HCT116 (cell line): Measurements from ENCODE around the gene ANKRD62. TPM values are rescaled to one million over a fixed set of nuclear protein-coding genes. Genes with fewer than 3 reads are reported as not detected.

ENCODE experiments used
- ATAC-seq: fragments of 200-7000 bp; cut with Tn5 transposase; 2 replicates; pipeline ENCODE4 v1.9.1; 2020; ENCODE audit warnings: mild to moderate bottlenecking, moderate library complexity
- BruUV-seq: library from RNA; stranded (reverse); fragments of 400-500 nt; replicated peaks from 2 replicates; lab custom pipeline; 2021; lab: Mats Ljungman, UMichigan
- CTCF ChIA-PET: fragments of 300-600 bp; sonication (Branson Sonifier 250); formaldehyde crosslinking; loops from one replicate; lab custom pipeline; 2021; ENCODE audit warnings: antibody characterized with exemption; lab: Charles Lee
- POLR2A ChIA-PET: fragments of 300-600, 350-600 bp; sonication (Branson Sonifier 250); formaldehyde crosslinking; loops from one replicate; lab custom pipeline; 2021; ENCODE audit warnings: antibody characterized with exemption; lab: Charles Lee
- RAD21 ChIA-PET, 2 experiments: fragments of 300-600 bp; sonication (Branson Sonifier 250); formaldehyde crosslinking; loops; one replicate each; lab custom pipeline; 2023; ENCODE audit warnings: low total read pairs in 2 of 2; ENCODE audit not compliant: uncharacterized antibody in 2 of 2, unreplicated experiment in 2 of 2, low non-redundant PET in 1 of 2; lab: Charles Lee
- DNase-seq: peaks from one replicate; pipeline ENCODE4 v3.0.0-alpha.2; 2010; ENCODE audit warnings: low read depth, low spot score
- H2AFZ ChIP-seq: fragments of 200-600 bp; shearing (Covaris generic), sonication (generic); 2 replicates; pipeline ENCODE4 v1.6.1; 2017; ENCODE audit warnings: low read depth, mixed run types, mixed read lengths, antibody characterized with exemption, low read length; ENCODE audit not compliant: poor library complexity, severe bottlenecking
- H3K27ac ChIP-seq: 2 replicates; pipeline ENCODE4 v1.5.1; 2012; ENCODE audit warnings: low read depth, low read length
- H3K27me3 ChIP-seq: fragments of 200-600 bp; sonication (generic); 2 replicates; pipeline ENCODE4 v1.6.1; 2016; ENCODE audit warnings: mixed run types, low read length, mixed read lengths; ENCODE audit not compliant: insufficient read depth
- H3K36me3 ChIP-seq, 2 experiments: fragments of 200-500 bp in 1 of 2; fragments of 200-600 bp in 1 of 2; sonication (Bioruptor generic) in 1 of 2; sonication (generic) in 1 of 2; 2 replicates each; pipeline versions ENCODE4 v1.5.1 to v1.6.1; 2014 to 2016; ENCODE audit warnings: low read length in 2 of 2, inconsistent platforms in 1 of 2, mixed read lengths in 1 of 2, mixed run types in 1 of 2; ENCODE audit not compliant: insufficient read depth in 2 of 2, control insufficient read depth in 1 of 2
- H3K4me1 ChIP-seq, 2 experiments: fragments of 200-600 bp in 1 of 2; sonication (generic) in 1 of 2; 2 replicates each; pipeline versions ENCODE4 v1.5.1 to v1.6.1; 2012 to 2017; ENCODE audit warnings: low read length in 2 of 2, inconsistent platforms in 1 of 2, mild to moderate bottlenecking in 1 of 2, mixed read lengths in 1 of 2, mixed run types in 1 of 2, moderate library complexity in 1 of 2; ENCODE audit not compliant: insufficient read depth in 2 of 2, control insufficient read depth in 1 of 2
- H3K4me2 ChIP-seq: fragments of 200-600 bp; sonication (generic); 2 replicates; pipeline ENCODE4 v1.6.1; 2017; ENCODE audit warnings: mixed run types, low read length, mixed read lengths
- H3K4me3 ChIP-seq, 2 experiments: fragments of 200-600 bp in 1 of 2; sonication (generic) in 1 of 2; replicated peaks in 1 of 2; 2 replicates each; pipeline ENCODE4 v1.5.1; 2011 to 2016; ENCODE audit warnings: low read length in 2 of 2, control low read depth in 1 of 2, low read depth in 1 of 2, mild to moderate bottlenecking in 1 of 2, mixed read lengths in 1 of 2, mixed run types in 1 of 2
- H3K79me2 ChIP-seq: fragments of 200-600 bp; sonication (generic); 2 replicates; pipeline ENCODE4 v1.6.1; 2017; ENCODE audit warnings: mild to moderate bottlenecking, mixed run types, low read length, moderate library complexity, mixed read lengths; ENCODE audit not compliant: insufficient read depth
- H3K9ac ChIP-seq: fragments of 200-600 bp; sonication (generic); 2 replicates; pipeline ENCODE4 v1.6.1; 2016; ENCODE audit warnings: low read length, mixed read lengths
- H3K9me2 ChIP-seq: fragments of 200-600 bp; sonication (generic), shearing (Covaris generic); 2 replicates; pipeline ENCODE4 v1.6.1; 2017; ENCODE audit warnings: mixed run types, mild to moderate bottlenecking, moderate library complexity; ENCODE audit not compliant: insufficient read depth
- H3K9me3 ChIP-seq, 2 experiments: fragments of 200-500 bp in 1 of 2; fragments of 200-600 bp in 1 of 2; sonication (Bioruptor generic) in 1 of 2; sonication (generic) in 1 of 2; 2 replicates each; pipeline ENCODE4 v1.6.1; 2014 to 2017; ENCODE audit warnings: low read length in 2 of 2, mixed read lengths in 2 of 2, inconsistent platforms in 1 of 2, low read depth in 1 of 2, mild to moderate bottlenecking in 1 of 2, mixed run types in 1 of 2, moderate library complexity in 1 of 2; ENCODE audit not compliant: control insufficient read depth in 1 of 2, insufficient read depth in 1 of 2
- H4K20me1 ChIP-seq: fragments of 200-600 bp; sonication (generic), shearing (Covaris generic); 2 replicates; pipeline ENCODE4 v1.6.1; 2017; ENCODE audit warnings: mixed run types, mild to moderate bottlenecking, moderate library complexity; ENCODE audit not compliant: insufficient read depth
- CTCF ChIP-seq, 3 experiments: fragments of 200-600 bp in 1 of 3; sonication (generic) in 1 of 3; IDR thresholded peaks in 2 of 3; conservative IDR thresholded peaks in 1 of 3; 2 replicates each; pipeline ENCODE4 v1.5.1; 2012 to 2017; ENCODE audit warnings: low read depth in 2 of 3, low read length in 2 of 3, antibody characterized with exemption in 1 of 3, borderline replicate concordance in 1 of 3, control low read depth in 1 of 3, mild to moderate bottlenecking in 1 of 3, mixed read lengths in 1 of 3, mixed run types in 1 of 3, moderate library complexity in 1 of 3; ENCODE audit not compliant: insufficient read depth in 1 of 3
- EZH2 ChIP-seq: fragments of 200-600 bp; sonication (generic); IDR thresholded peaks from 2 replicates; pipeline ENCODE4 v1.6.1; 2017; ENCODE audit warnings: antibody characterized with exemption, mixed run types
- ZBTB33 ChIP-seq: IDR thresholded peaks from 2 replicates; pipeline ENCODE4 v1.6.1; 2011; ENCODE audit warnings: mild to moderate bottlenecking, low read length, moderate library complexity; ENCODE audit not compliant: insufficient replicate concordance; ENCODE audit errors: extremely low read depth
- intact Hi-C: fragments of 100-400 bp; cut with micrococcal nuclease; formaldehyde crosslinking; loops from 2 replicates; pipeline ENCODE4 v1.10.0; 2022
- total RNA-seq: library from RNA; stranded (reverse); gene quantifications from one replicate; pipeline ENCODE4 v1.2.1, GENCODE V29; 2021; ENCODE audit not compliant: unreplicated experiment

The ANKRD62 gene
- total RNA-seq, 1 experiment from 2014 or later, result 0.34 TPM

- no peaks in the 10 kb centered on the region for H3K9me2 ChIP-seq
- no TSS peak for BruUV-seq
- H3K4me2 ChIP-seq, result no peak overlapping the region
- ChIA-PET CTCF (interaction anchor here (1.1 kb wide), 1 partner anchor 11 kb away, joined by 4 read pairs; no protein-coding TSS in a partner anchor), RAD21 (no interaction called here), POLR2A (interaction anchor here (0.5 kb wide), 1 partner anchor 199 kb away, joined by 3 read pairs; no protein-coding TSS in a partner anchor)
- no peaks in the 10 kb centered on the region for H3K4me1 ChIP-seq
- no peaks in the 10 kb centered on the region for H3K9me3 ChIP-seq
- ATAC-seq (no peak), DNase-seq (no peak)
- H2AFZ ChIP-seq, result no peak overlapping the region
- intact Hi-C loops, result no loop called here
- no peaks in the 10 kb centered on the region for H3K79me2 ChIP-seq
- H3K27ac ChIP-seq, result no peak overlapping the region
- H3K36me3 ChIP-seq, result no peaks in the 10 kb centered on the region
- TF ChIP-seq EZH2, result no peak
- no peak for TF ChIP-seq CTCF (IDR thresholded peaks at IDR 0.05 in 2 of 3, conservative IDR thresholded peaks at IDR 0.05 in 1 of 3; ENCODE audit: borderline replicate concordance in 1 of 3, insufficient read depth in 1 of 3, low read depth in 2 of 3, low read length in 2 of 3)
- no peak overlapping the region for H3K9ac ChIP-seq
- no peaks in the 10 kb centered on the region for H4K20me1 ChIP-seq
- H3K4me3 ChIP-seq, result no peak overlapping the region
- no peaks in the 10 kb centered on the region for H3K27me3 ChIP-seq
Observed at GRCh38 chr18:12048827-12049175, 44.8 kb upstream of the ANKRD62 start.

DNA sequence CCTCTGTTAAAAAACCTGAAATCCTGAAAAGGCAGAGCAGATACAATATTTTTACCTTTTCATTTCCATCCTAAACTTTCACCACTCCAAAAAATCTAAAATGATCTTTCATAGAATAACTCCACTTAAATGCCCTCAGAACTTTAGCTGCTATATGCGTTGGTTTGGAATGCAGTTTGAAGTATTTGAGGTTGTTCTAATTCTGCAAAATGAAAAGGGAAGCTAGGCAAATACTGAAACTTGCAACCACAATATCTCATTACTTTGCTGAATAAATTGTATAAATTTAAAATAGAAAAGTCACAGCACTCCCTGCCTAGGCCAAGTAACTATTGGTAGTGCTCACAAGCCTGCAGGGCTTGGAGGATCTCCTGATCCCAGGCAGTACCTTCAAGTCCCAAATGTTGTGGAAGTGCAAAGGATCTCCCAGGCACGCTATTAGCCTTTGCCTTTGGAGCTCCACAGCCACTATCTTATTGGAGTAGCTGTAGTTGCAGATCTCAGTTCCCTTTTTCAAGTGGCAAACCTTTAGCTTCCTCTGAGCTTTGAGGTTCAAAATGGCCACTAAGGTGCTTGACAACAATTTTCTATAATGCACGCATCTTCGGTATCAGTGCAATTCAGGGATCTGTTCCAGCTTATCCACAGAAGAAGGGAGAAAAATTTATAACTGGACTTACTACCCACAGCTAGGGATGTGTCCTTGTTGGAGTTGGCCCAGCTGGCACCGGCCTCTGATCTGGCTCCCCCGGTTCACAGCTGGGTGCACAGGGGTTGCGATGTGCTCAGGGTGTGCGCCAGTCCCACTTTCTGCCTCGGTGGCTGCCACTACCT, 43.4 kb upstream of the ANKRD62 start:
- CTCF ChIA-PET, result interaction anchor here (1.6 kb wide), 1 partner anchor 11 kb away, joined by 8 read pairs; no protein-coding TSS in a partner anchor
- RAD21 ChIA-PET, result no interaction called here

More for the DNA sequence above, 43.4 kb upstream of the ANKRD62 start:
- Histone ChIP-seq H3K4me3 (no peak overlapping the region), H3K27ac (no peak overlapping the region), H3K4me1 (no peaks in the 10 kb centered on the region), H3K36me3 (no peaks in the 10 kb centered on the region), H4K20me1 (no peaks in the 10 kb centered on the region), H3K9ac (no peak overlapping the region), H3K79me2 (no peaks in the 10 kb centered on the region), H3K27me3 (no peaks in the 10 kb centered on the region), H3K9me3 (no peaks in the 10 kb centered on the region), H3K9me2 (no peaks in the 10 kb centered on the region), H3K4me2 (no peak overlapping the region), H2AFZ (no peak overlapping the region)
- intact Hi-C loops, result no loop called here
- TF ChIP-seq ZBTB33, result no peak
- ATAC-seq, result no peak
- no peak for DNase-seq
- BruUV-seq, result no TSS peak
- POLR2A ChIA-PET, result no interaction called here
